HG03575 (cell line): ENCODE measurements around the gene SLC8A2.

Experiments
- ATAC-seq: cut with Tn5 transposase; IDR thresholded peaks from one replicate; pipeline ENCODE4 v1.9.1; 2021; ENCODE audit not compliant: unreplicated experiment, insufficient number of reproducible peaks, low FRiP score; ENCODE audit errors: extremely low read depth

Gene SLC8A2

DNA sequence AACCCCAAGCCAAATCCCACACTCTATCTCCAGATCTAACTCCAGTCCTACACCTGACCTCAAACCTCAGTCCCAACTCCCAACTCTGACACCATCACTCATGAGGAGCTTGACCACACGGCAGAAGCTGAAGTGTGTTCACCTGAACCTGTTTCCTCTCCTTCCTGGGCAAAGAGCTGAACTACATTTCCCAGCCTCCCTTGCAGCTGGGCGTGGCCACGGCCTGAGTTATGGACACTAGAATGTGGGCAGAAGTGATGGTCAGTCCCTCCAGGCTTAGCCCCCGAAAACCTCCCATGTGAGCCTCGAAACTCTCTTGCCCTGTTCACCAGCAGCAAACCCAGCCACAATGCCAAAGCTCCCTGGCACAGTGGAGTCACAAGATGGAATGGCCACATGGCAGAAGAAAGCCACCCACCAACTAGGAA is 32.9 kb downstream of the SLC8A2 start:
- ATAC-seq, result no peak

DNA sequence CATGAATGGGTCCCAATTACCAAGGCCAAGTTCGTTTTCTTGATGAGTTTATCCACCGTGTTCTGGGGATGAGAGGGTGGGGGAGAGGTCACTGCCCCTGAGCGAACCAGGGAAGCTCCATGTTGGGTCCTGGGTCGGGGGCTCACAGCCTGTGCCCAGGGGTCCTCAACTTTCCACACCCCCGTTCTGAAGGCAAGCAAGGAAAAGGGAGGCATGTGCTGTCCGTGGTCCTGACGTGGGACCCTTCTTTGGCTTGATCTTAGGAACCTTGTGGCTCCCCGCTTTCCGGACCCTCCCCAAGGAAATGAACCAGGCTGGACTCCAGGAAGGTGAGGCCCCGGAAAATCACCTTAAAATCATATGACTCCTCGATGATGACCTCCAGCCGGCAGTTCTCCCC is 34.2 kb downstream of the SLC8A2 start:
- no peak for ATAC-seq

DNA sequence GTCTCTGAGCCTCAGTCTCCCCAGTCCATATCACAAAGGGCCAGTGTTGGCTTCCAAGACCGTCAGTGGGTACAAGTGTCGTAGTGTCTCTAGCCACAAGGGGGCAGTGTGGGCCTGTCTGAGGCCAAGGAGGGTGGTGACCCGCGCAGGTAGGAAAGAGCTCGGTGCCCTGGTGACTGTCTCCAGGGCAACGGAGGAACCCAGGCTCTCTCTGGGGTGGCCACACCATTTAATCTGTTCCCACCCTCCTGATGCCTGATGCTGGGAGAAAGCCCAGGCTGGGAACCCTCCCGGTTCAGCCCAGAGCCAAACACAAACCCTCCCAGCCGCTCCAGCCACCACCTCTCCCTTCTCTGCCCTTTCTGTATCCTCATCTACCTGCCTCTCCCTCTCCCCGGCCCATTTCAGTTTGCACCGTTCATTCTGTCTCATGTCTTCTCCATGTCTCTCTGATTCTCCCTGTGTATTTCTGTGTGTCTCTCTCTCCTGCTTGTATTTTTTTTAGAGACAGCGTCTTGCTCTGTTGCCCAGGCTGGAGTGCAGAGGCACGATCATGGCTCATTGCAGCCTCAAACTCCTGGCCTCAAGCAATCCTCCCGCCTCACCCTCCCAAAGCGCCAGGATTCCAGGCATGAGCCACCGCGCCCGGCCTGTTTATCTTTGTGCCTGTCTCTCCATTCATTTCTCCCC is 34.8 kb downstream of the SLC8A2 start:
- no peak for ATAC-seq

DNA sequence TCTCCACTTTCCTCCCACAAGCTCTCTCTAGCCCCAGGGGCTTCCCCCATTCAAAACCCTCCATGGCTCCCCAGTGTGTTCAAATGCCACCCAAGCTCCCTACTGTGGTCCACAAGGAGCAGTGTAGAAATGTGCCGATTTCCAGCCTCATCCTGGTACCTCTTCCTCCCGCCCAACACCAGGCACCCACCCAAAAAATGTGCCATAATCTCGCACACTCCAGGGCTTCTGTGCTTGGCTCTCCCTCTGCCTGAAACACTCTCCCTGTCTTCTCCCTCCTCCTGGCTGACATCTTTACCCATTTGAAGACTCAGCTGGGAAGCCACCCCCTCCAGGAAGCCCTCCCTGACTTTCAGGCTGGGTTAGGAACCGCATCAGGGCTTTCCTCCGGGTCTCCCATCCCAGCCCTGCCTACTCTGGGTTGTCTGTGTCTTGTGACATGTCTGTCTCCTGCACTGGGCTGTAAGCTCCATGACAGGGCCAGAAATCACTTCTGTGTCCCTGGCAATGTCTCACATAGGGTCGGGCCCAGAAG is 35.7 kb downstream of the SLC8A2 start:
- ATAC-seq, result no peak

DNA sequence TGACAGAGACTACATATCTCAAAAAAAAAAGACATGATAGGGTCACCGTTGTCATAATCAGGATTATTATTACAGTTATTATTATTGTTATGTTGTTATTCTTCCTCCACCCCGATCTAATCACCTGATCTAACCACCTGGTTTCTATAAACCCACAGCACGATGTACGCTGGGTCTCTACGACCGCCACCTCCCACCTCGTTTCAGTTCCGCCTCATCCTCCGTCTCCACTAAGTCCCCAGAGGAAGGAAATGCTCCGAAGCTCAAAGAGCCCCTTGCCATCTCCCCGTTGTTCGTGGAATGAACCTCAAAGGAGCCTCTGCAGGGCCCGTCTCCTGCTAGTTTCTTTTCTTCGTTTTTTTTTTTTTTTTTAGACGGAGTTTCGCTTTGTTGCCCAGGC is 36.5 kb downstream of the SLC8A2 start:
- ATAC-seq, result no peak

DNA sequence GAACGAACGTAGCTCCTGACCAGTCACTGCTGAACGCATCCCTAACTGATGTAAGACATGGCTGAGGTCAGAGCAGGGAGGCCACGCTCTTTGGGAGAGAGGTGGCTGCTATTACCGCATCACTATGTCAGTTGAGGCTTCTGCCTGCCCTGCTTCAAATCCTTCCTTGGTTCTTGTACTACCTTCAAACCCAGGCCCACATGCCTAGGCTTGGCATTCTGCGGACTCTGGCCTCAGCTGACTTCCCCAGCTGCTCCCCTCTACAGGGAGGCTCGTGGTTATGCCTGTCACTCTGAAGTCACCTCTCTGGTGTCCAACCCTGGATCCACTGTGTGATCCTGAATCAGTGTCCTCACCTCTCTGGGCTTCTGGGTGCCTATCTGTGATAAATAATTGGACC is 37.6 kb downstream of the SLC8A2 start:
- no peak for ATAC-seq

DNA sequence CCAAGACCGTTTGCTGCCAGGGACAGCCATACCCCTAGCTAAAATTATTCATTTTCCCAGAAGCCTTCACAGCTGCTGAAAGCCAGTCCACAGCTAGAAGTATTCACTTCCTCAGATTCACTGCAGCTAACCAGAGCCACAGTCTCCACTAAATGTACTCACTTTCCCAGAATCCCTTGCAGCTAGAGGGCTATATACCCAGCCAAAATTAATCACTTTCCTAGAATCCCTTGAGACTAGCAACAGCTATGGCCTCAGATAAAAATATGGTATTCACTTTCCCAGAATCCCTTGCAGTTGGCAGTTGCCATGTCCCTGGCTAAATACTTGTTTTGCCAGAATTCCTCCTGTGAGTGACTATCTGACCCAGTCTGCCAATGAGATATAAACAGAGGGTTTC is 38.6 kb downstream of the SLC8A2 start:
- no peak for ATAC-seq

DNA sequence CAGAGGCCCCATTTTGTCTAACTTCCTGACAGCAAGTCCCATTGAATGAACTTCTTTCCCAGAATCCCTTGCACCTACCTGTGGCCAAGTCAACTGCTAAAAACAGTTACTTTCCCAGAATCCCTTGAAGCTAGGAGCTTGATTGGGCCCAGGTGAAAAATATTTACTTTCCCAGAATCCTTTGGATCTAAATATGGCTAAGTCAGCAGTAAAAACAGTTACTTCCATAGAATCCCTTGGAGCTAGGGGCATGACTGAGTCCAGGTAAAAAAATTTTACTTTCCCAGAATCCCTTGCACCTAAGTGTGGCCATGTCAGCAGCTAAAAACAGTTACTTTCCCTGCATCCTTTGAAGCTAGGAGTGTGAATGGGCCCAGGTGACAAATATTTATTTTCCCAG is 39.2 kb downstream of the SLC8A2 start:
- ATAC-seq, result no peak

DNA sequence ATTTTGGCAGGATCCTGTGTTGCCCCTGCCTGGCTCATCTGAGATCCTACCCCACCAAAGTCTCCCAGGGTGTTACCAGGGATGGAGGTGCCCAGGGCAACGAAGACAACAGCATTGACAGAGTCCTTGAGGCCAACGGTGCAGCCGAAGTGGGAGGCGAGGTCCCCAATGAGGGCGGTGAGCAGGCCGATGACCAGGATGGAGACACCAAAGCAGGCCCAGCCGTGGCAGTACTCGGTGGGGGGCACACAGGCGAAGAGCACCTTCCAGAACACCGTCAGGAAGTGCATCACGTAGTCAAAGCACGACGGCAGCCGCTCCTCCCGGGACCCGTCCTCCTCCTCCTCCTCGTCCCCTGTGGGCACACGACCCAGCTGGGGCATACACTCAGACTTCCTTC is 39.6 kb downstream of the SLC8A2 start:
- ATAC-seq, result no peak

DNA sequence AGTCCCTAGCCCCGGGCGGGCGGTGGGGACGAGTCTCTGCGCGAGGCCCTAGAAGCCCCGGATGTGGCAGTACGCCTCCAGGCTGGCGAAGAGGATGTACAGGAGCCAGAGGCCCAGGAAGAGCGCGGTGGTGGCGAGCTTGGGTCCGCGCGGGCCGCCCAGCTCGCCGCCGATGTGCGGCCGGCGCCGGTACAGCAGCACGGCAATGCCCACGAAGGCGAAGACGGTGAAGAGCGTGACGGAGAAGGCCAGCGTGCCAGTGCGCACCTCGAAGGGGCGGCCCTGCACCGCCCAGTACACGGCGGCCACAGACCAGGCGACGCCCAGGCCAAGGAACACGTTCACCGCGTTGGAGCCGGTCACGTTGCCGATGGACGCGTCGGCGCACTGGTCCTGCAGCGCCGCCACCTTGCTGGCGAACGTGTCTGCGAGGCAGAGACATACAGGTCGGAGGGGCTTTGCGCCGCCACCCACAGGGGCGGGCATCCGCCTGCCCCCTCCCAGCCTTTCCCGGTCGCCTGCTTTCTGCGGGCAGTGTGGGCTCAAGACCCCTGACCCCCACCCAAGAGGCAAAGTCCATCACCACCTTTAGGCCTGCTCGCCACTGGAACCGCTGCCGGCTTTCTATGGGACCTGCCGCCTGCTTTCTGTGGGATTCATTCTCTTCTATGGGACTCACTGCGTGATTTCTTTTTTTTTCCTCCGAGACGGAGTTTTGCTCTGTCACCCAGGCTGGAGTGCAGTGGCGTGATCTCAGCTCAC is 41.5 kb downstream of the SLC8A2 start:
- no peak for ATAC-seq

DNA sequence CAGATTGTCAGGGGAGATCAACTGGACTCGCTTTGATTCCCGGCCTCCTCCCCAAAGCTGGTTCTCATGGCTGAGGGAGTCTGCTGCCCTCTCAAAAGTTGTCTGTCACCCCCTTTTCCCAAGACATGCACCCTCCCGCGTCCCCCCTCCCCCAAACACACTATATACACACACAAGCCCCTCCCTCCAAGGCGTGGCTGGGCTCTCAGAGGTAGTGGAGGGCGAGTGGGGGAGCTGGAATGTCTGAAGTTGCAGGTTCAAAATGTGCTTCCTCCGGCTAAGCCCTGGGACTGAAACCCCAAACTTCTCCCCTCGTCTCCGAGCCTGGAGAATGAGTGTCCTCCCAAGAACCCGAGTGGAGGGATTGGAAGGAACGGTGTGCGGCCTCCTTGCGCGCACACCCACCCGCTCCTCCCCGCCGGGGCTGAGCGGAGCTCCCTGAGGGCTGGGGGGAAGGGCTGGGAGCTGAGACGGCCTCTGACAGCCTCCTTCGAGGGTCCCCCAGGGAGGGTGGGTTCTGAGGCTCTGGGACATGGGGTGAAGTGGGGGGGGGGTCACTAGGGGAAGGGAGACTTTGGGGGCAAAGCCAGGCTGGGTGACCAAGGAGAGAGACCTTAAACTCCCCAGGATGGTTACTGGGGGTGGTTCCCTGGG is 42.4 kb downstream of the SLC8A2 start:
- ATAC-seq, result no peak

DNA sequence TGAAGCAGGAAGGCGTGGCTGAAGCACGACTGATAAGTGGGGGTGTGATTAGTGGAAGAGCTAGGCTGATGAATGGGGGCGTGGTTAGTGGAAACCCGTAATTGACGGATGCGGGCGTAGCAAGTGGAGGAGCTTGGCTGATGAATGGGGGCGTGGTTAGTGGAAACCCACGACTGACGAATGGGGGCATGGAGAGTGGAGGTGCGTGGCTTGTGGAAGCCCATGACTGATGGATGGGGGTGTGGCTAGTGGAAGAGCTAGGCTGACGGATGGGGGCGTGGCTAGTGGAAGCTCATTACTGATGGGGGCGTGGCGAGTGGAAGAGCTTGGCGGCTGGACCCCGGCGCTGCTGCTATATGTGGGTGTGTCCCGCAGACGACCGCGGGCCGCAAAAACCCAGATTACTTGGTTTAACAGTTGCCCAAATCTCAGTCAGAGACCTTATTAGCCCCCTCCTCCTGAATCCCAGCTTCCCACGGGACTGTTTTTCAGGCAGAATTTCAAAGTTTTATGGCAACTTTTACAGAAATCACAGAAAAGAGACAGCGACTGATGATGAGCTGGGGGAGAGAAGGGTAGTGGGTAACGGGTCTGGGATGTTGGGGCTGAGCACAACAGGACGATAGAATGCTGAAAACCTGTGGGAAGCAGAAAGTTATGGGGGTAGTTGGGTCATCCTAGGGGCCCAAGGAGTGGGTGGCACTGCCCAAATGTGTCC is 43.4 kb downstream of the SLC8A2 start:
- no peak for ATAC-seq

DNA sequence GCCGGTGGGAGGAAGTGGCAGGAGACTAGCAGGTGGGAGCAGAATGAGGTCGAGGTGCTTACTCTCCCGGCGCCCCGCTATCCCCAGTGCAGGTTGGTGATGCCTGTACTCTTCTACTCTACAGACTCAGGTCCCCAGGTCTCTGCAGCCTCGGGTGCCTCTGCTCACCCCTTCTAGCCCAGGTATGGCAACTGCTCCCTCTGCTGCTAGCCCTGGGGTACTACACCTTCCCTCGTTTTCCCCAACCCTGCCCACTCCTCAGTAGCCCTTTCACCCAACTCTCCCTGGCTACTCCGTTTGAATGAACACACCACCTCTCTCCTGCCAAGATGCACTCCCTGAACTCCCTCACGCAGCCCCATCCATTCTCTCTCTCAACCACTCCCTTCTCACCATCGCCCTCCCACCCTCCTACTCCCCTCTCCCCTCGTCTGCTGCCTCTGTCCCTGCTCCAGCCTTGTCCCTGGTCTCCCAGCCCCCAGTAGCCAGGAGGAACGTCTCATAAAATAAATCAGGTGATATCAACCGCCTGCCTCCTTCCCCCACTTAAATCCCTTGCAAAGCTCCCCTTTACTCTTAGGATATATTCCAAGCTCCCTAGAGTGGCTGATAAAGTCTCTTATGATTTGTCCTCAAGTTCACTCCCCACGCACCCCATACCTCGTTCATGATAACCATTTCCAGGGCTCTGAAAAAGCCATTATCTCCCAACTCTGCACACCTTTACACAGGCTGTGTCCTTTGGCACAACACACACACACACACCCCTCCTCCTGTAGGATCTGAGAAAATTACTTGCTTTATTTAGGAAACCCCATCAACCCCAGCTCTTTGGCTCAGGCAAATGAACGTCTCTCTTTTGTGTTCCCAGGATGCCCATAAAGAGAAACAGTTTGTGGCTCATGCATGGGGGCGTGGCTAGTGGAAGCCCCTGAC is 44.2 kb downstream of the SLC8A2 start:
- ATAC-seq, result no peak

DNA sequence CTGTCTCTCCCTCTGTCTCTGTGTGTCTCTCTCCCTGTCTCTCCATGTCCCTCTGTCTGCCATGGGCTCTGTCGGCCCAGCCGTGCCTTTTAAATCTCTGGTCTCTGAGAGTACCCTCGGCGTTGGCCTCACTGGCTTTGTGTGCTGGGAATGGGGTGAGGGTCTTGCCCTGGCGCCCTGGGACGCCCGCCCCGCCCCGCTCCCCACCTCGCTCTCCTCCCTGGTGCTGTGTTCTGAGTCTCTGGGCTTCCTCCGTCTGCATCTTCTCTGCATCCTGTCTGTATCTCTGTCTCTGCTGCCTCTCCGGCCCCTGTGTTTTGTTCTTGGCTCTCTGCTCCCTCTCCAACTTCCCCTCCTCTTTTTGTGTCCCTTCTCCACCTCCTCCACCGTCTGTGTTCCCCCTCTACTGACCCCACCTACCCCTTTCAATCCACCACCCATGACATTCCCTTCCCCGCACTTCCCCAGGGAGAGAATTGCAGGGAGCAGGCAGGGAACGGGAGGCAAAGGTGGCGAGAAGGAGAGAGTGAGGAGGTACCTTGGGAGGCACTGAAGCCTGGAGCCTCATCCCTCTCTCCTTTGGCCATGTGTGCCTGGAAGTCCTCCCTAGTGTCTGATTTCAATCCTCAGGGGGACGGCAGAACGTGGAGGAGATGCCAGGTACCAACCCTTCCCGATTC is 48.4 kb downstream of the SLC8A2 start:
- no peak for ATAC-seq

DNA sequence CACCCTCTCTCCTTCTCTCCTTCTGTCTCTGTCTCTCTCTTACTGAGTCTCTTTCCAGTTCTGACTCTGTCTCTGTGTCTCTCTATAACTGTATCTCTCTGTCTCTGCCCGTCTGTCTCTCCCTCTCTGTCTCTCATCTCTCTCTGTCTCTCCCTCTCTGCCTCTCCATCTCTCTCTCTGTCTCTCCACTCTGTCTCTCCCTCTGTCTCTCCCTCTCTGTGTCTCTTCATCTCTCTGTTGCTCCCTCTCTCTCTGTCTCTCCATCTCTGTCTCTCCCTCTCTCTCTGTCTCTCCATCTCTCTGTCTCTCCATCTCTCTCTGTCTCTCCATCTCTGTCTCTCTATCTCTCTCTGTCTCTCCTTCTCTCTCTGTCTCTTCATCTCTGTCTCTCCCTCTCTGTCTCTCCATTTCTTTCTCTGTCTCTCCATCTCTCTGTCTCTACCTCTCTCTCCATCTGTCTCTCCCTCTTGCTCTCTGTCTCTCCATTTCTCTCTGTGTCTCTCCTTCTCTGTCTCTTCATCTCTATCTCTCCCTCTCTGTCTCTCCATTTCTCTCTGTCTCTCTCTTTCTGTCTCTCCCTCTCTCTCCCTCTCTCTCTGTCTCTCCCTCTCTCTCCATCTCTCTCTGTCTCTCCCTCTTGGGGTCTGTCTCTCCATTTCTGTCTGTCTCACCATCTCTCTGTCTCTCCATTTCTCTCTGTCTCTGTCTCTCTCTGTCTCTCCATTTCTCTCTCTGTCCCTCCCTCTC is 49.1 kb downstream of the SLC8A2 start:
- ATAC-seq, result no peak

DNA sequence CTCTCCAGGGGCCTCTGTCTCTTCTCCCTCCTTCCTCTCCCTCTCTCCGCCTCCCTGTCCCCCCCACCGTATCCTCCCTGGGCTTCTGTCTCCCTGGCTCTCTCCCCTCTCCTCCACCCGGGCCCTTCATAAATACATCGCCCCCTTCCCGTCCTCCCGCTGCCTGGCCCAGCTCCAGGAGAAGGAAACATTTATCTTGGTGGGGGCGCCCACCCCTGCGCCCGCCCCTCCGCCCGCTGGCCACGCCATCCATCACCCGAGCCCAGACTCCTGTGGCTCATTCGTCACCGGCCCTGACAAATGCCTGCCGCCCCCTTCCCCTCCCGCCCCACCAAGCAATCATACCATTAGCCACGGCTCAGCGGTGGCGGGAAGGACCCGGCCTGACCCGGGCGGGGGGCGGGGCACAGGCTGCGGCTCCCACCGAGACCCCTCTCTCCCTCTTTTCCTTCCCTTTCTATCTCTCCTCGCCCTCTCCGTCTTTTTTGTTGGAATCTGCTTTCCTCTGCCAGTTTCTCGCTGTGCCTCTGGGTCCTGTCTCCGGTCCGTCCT is 49.8 kb downstream of the SLC8A2 start:
- ATAC-seq, result no peak

DNA sequence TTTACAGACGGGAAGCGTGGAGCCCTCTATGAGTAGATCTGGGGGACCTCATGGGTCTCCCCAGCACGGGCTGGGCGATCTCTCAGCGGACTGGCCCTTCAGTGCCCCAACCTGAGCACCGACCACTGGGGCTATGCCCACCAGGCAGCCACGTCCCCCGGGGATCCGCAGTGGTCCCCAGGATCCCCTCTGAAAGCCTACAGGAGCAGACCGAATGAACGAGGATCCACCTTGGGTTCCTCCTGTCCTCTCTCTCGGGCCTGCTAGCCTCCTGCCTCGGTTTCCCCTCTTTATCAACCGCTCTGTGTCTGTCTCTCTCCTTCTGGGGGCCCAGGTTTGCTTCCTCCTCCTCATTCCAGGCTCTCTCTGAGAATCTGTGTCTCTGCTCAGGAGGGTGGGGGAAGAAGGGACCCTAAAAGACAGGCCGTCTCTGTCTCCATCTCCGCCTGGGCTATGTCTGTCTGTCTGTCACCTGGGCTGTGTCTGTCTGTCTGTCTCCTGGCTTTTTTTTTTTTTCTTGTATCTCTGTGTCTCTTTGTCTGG is 50.4 kb downstream of the SLC8A2 start:
- ATAC-seq, result no peak
